ENCODE measurements around the gene MCAM.

Gene MCAM

GRCh38 chr11:119350302-119350701 lies 33.4 kb upstream of the MCAM start:
- TF ChIP-seq TCF12 (IDR thresholded peaks at IDR 0.05; ENCODE audit: low read depth): no peak
- no peak for TF ChIP-seq NFIC (IDR thresholded peaks at IDR 0.05)
- no peak for TF ChIP-seq CEBPB (IDR thresholded peaks at IDR 0.05)

GRCh38 chr11:119347940-119348605 lies 31.1 kb upstream of the MCAM start:
- TF ChIP-seq EGR1 (IDR thresholded peaks at IDR 0.05): no peak

- no peak for TF ChIP-seq FOXM1 (IDR thresholded peaks at IDR 0.05; ENCODE audit: borderline replicate concordance, low read depth)
- no peak for TF ChIP-seq YY1 (IDR thresholded peaks at IDR 0.05; ENCODE audit: low read depth)
- no peak for TF ChIP-seq TEAD4 (IDR thresholded peaks at IDR 0.05)
- no peak for TF ChIP-seq TCF12 (IDR thresholded peaks at IDR 0.05; ENCODE audit: low read depth)
- TF ChIP-seq TAF1 (IDR thresholded peaks at IDR 0.05; ENCODE audit: low read depth): no peak
- TF ChIP-seq MAX (IDR thresholded peaks at IDR 0.05): no peak
- TF ChIP-seq USF1 (IDR thresholded peaks at IDR 0.05): no peak
- no peak for TF ChIP-seq REST (IDR thresholded peaks at IDR 0.05; ENCODE audit: low read depth)
- TF ChIP-seq CEBPB (IDR thresholded peaks at IDR 0.05): no peak
- TF ChIP-seq EP300 (IDR thresholded peaks at IDR 0.05; ENCODE audit: borderline replicate concordance): no peak
- TF ChIP-seq CREB1 (IDR thresholded peaks at IDR 0.05; ENCODE audit: low read depth): no peak
- TF ChIP-seq ZBTB7A (IDR thresholded peaks at IDR 0.05; ENCODE audit: low read depth): no peak
- no peak for TF ChIP-seq RAD21 (IDR thresholded peaks at IDR 0.05; ENCODE audit: low read depth)
- no peak for TF ChIP-seq NFIC (IDR thresholded peaks at IDR 0.05)
- TF ChIP-seq EGR1 (IDR thresholded peaks at IDR 0.05): no peak
Measured at GRCh38 chr11:119347242-119347641, 30.3 kb upstream of the MCAM start.

GRCh38 chr11:119346605-119347004 lies 29.7 kb upstream of the MCAM start, which contains the start of gene MFRP:
TSS of gene MFRP (minus strand) at chr11:119346705. CDS start at chr11:119346513, 192 bp downstream.
- TF ChIP-seq REST (IDR thresholded peaks at IDR 0.05; ENCODE audit: low read depth) (no peak), MAX (IDR thresholded peaks at IDR 0.05) (no peak), USF1 (IDR thresholded peaks at IDR 0.05) (no peak), RAD21 (IDR thresholded peaks at IDR 0.05; ENCODE audit: low read depth) (no peak), TEAD4 (IDR thresholded peaks at IDR 0.05) (no peak), TAF1 (IDR thresholded peaks at IDR 0.05; ENCODE audit: low read depth) (no peak), ZBTB7A (IDR thresholded peaks at IDR 0.05; ENCODE audit: low read depth) (no peak)

GRCh38 chr11:119345685-119346084 lies 28.8 kb upstream of the MCAM start:
- no peak for TF ChIP-seq REST (IDR thresholded peaks at IDR 0.05; ENCODE audit: low read depth)
- TF ChIP-seq CREB1 (IDR thresholded peaks at IDR 0.05; ENCODE audit: low read depth): no peak
- TF ChIP-seq YY1 (IDR thresholded peaks at IDR 0.05; ENCODE audit: low read depth): no peak
- TF ChIP-seq CEBPB (IDR thresholded peaks at IDR 0.05): no peak
- TF ChIP-seq TAF1 (IDR thresholded peaks at IDR 0.05; ENCODE audit: low read depth): no peak
- no peak for TF ChIP-seq RAD21 (IDR thresholded peaks at IDR 0.05; ENCODE audit: low read depth)
- TF ChIP-seq NFIC (IDR thresholded peaks at IDR 0.05): no peak
- no peak for TF ChIP-seq USF1 (IDR thresholded peaks at IDR 0.05)
- TF ChIP-seq EP300 (IDR thresholded peaks at IDR 0.05; ENCODE audit: borderline replicate concordance): no peak
